ENCODE measurements around the gene KRT78.

Gene KRT78

DNA sequence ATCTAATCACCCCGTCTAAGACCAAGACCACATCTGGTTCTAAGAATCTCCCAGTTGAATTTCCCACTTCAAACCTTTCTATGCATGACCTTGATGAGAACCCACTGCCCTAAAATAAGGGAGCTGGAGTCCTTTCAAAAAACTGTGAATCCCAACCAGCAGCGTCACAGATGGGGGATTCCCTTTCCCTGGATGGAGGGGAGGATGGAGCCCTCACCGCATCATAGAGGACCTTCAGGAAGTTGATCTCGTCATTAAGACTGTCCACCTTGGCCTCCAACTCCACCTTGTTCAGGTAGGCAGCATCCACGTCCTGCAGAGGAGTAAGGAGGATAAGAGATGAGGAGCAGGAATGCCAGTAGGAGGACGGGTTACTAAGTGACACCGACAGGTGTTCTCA is 39.6 kb downstream of the KRT78 start:
- TF ChIP-seq, protein P1, sequence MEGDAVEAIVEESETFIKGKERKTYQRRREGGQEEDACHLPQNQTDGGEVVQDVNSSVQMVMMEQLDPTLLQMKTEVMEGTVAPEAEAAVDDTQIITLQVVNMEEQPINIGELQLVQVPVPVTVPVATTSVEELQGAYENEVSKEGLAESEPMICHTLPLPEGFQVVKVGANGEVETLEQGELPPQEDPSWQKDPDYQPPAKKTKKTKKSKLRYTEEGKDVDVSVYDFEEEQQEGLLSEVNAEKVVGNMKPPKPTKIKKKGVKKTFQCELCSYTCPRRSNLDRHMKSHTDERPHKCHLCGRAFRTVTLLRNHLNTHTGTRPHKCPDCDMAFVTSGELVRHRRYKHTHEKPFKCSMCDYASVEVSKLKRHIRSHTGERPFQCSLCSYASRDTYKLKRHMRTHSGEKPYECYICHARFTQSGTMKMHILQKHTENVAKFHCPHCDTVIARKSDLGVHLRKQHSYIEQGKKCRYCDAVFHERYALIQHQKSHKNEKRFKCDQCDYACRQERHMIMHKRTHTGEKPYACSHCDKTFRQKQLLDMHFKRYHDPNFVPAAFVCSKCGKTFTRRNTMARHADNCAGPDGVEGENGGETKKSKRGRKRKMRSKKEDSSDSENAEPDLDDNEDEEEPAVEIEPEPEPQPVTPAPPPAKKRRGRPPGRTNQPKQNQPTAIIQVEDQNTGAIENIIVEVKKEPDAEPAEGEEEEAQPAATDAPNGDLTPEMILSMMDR (conservative IDR thresholded peaks at IDR 0.05; ENCODE audit: control insufficient read depth, insufficient read depth, low read depth, low read length) = no peak

DNA sequence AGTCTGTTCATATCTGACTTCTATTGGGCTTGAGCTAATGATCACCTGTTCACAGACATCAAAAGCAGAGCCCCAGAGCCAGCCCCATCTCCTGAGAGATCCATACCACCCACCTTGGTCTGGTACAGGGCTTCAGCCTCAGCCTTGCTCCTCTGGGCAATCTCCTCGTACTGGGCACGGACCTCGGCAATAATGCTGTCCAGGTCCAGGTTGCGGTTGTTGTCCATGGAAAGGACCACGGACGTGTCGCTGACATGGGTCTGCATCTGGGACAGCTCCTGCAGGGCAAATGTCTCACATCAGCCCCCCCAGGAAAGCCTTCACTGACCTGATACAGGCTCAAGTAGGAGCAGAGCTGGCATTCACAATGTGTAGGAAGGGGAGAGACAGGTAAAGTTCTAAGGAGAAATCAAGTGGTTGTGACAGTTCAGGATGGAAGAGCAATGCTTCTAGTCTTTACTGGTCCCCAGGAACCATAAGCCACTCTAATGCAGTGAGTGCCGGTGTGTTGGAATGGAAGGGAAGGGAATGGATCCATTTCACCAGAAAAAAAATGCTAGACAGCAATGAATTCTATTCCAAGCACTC is 40.1 kb downstream of the KRT78 start:
- no peak overlapping the region for H3K4me3 ChIP-seq (ENCODE audit: control insufficient read depth, low read depth, low read length)
- DNase-seq (ENCODE audit: low read depth) = no peak
- TF ChIP-seq, protein P1 (conservative IDR thresholded peaks at IDR 0.05; ENCODE audit: control insufficient read depth, insufficient read depth, low read depth, low read length) = no peak

More for the DNA sequence above, 39.6 kb downstream of the KRT78 start:
- DNase-seq (ENCODE audit: low read depth) = no peak
- no peak overlapping the region for H3K4me3 ChIP-seq (ENCODE audit: control insufficient read depth, low read depth, low read length)

DNA sequence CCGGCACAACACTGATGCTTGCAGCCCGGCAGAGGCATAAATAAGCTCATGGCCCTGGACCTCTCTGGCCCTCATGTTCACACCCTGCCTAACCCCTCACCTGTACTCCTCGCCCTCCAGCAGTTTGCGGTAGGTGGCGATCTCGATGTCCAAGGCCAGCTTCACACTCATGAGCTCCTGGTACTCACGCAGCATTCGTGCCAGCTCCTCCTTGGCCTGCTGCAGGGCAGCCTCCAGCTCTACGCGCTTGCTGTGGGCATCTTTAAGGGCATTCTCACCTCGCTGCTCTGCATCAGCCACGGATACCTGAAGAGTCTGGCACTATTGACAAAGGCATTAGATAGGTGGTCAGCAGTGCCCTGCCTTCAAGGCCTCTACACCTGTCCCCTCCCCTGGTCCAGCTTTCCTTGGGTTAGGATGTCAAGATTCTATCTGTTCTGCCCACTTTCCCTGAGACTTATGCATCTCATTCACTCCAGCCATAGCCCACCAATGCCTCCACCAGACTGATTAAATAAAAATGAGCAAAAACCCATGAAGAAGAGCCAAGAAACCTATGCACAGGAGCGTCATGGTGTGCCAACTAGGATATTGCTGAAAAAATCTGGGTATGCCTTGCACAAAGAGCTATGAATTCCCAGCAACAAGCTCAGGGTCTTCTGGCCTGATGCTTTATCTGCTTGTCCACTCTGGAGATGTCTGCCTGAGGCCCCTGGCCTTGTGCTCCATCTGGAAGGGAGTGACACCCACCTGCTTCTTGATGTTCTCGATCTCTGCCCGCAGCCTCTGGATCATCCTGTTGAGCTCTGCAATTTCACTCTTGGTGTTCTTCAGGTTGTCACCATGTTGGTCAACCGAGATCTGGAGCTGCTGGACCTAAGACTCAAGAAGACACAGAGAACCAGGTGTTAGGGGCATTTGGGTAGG is 41.0 kb downstream of the KRT78 start:
- TF ChIP-seq, protein P1 (conservative IDR thresholded peaks at IDR 0.05; ENCODE audit: control insufficient read depth, insufficient read depth, low read depth, low read length) = no peak
- H3K4me3 ChIP-seq (ENCODE audit: control insufficient read depth, low read depth, low read length) = no peak overlapping the region
- no peak for DNase-seq (ENCODE audit: low read depth)

DNA sequence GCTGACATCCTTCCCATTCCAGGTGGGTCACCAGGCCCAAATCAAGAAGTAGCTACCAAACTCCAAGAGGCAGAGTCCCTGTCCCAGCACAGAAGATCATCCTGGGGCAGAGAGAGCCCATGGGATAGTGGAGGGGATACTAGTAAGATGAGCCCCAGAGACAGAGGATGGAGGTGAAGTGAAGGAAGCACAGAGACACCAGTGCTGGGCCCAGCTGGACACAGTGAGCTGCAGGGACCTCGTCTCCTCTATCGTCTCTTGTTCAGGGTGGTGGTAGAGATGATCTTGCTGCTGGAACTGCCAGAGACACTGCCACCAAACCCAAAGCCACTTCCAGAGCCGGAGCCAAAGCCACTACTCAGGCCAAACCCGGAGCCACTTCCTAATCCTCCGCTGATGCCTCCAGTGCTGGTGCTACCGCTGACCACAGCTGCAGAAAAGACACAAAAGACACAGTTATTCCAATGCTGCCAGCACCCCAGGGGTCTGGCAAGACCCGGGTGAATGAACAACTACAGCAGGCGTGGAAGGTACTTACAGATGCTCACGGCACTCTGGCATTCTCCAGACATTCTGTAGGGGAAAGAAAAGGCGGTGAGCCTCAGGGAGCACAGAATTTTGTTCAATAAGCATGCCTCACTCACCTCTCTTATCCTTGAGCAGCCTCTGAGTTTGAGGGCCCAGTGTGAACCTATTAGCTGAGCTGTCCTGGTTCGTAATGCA is 41.8 kb downstream of the KRT78 start:
- TF ChIP-seq, protein P1 (conservative IDR thresholded peaks at IDR 0.05; ENCODE audit: control insufficient read depth, insufficient read depth, low read depth, low read length) = no peak
- DNase-seq (ENCODE audit: low read depth) = no peak
- H3K4me3 ChIP-seq (ENCODE audit: control insufficient read depth, low read depth, low read length) = no peak overlapping the region

DNA sequence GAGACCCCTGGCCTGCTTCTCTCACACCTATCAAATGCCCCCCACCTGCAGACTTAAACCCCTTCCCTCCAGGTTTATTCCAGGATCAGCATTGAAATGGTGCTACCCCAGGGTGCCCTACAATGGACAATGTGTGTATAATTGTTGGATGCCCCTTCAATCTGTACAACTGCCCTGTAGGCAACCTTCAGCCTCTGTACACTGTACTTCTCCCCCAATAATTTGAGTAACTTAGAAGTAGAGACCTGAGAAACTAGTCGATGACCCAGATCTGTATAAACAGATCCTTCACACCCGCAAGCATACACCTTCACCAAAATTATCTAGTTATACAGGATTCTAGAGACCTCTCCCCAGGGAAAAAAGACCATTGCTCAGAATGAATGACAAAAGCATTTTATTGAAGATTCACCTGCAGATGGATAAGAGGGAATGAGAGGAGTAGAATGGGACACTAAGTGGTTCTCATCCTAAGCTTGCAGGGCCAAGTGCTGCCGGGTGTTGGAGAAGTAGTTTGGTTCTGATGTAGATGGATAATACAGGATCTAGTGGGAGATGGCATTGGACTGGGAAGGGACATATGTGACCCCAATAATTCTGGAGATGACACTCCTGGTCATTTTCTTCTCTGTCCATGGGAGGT is 42.5 kb downstream of the KRT78 start:
- TF ChIP-seq, protein P1 (conservative IDR thresholded peaks at IDR 0.05; ENCODE audit: control insufficient read depth, insufficient read depth, low read depth, low read length) = no peak
- no peak for DNase-seq (ENCODE audit: low read depth)
- H3K4me3 ChIP-seq (ENCODE audit: control insufficient read depth, low read depth, low read length) = no peak overlapping the region

DNA sequence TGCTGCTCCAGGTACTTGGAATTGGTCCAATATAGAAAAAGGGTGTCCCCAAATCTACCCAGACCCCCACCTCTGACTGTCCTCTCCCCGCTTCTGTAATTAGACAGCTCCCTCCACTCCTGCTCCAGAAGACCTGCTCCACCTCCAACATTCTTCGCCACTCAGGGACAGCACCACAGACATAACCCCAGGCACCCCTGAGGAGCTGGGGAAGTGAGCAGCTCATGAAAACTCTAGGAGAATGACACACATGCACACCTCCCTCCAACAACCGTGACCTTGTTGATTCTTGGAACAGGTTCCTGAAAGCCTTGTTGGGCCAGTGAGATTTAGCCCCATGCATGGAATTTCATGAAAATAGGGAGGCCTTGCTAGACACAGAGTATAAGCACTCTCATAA is 43.1 kb downstream of the KRT78 start:
- no peak for DNase-seq (ENCODE audit: low read depth)
- TF ChIP-seq, protein P1 (conservative IDR thresholded peaks at IDR 0.05; ENCODE audit: control insufficient read depth, insufficient read depth, low read depth, low read length) = no peak
- H3K4me3 ChIP-seq (ENCODE audit: control insufficient read depth, low read depth, low read length) = no peak overlapping the region

Measured in fibroblast of mammary gland (primary cell).